CD4-positive, CD25-positive, alpha-beta regulatory T cell (primary cell): ENCODE results near the gene BICC1. TPM values are rescaled to one million over a fixed set of nuclear protein-coding genes. Genes with fewer than 3 reads are reported as not detected.

Experiments used
- ATAC-seq, 2 donors: fragments of 150-1000 bp; cut with Tn5 transposase; one replicate each; pipeline ENCODE4 v1.10.0; 2021; ENCODE audit warnings: low read depth in 2 of 2, moderate number of reproducible peaks in 2 of 2, moderate library complexity in 1 of 2
- DNase-seq, 3 donors: peaks; one replicate each; pipeline versions ENCODE4 v3.0.0 to v3.0.0-alpha.2; 2012 to 2022; ENCODE audit warnings: mixed read lengths in 1 of 3
- H3K27ac ChIP-seq: one replicate; pipeline ENCODE4 v1.7.0; 2013; ENCODE audit warnings: mild to moderate bottlenecking, low read length; ENCODE audit not compliant: insufficient read depth, poor library complexity, severe bottlenecking
- H3K27me3 ChIP-seq: one replicate; pipeline ENCODE4 v1.7.0; 2013; ENCODE audit warnings: low read length; ENCODE audit not compliant: control insufficient read depth, insufficient read depth
- H3K36me3 ChIP-seq: one replicate; pipeline ENCODE4 v1.7.0; 2013; ENCODE audit warnings: mild to moderate bottlenecking, low read length, moderate library complexity; ENCODE audit not compliant: control insufficient read depth, insufficient read depth
- H3K4me1 ChIP-seq: 2 replicates; pipeline ENCODE4 v1.7.0; 2013; ENCODE audit warnings: mild to moderate bottlenecking, low read length; ENCODE audit not compliant: insufficient read depth, control insufficient read depth, poor library complexity, severe bottlenecking
- H3K4me3 ChIP-seq: one replicate; pipeline ENCODE4 v1.7.0; 2013; ENCODE audit warnings: low read depth, mild to moderate bottlenecking, low read length, moderate library complexity
- H3K9me3 ChIP-seq, 2 experiments: 1 replicate in 1 of 2; 2 replicates in 1 of 2; pipeline ENCODE4 v1.7.0; 2013; ENCODE audit warnings: low read length in 2 of 2, mild to moderate bottlenecking in 1 of 2, moderate library complexity in 1 of 2; ENCODE audit not compliant: control insufficient read depth in 2 of 2
- H3K27ac Mint-ChIP-seq, 3 donors: one replicate each; pipeline ENCODE4 v1.8.0; 2020 to 2022; ENCODE audit warnings: mild to moderate bottlenecking in 3 of 3, mixed read lengths in 3 of 3, moderate library complexity in 2 of 3
- H3K27me3 Mint-ChIP-seq: one replicate; pipeline ENCODE4 v1.8.0; 2022; ENCODE audit warnings: mild to moderate bottlenecking, mixed read lengths
- H3K36me3 Mint-ChIP-seq: one replicate; pipeline ENCODE4 v1.8.0; 2020; ENCODE audit warnings: mixed read lengths
- H3K4me1 Mint-ChIP-seq, 4 donors: one replicate each; pipeline ENCODE4 v1.8.0; 2020 to 2022; ENCODE audit warnings: mixed read lengths in 4 of 4, mild to moderate bottlenecking in 1 of 4
- H3K4me3 Mint-ChIP-seq, 4 donors: one replicate each; pipeline ENCODE4 v1.8.0; 2020 to 2022; ENCODE audit warnings: mild to moderate bottlenecking in 4 of 4, mixed read lengths in 4 of 4, moderate library complexity in 3 of 4
- H3K9me3 Mint-ChIP-seq, 7 donors: one replicate each; pipeline ENCODE4 v1.8.0; 2020 to 2022; ENCODE audit warnings: mixed read lengths in 7 of 7, mild to moderate bottlenecking in 3 of 7, moderate library complexity in 2 of 7
- polyA plus RNA-seq, 4 donors: library from polyadenylated mRNA; unstranded; fragments of 300-500 nt; fragmentation: Illumina TruSeq; gene quantifications; one replicate each; pipeline ENCODE4 v1.2.3, GENCODE V29; 2021
- total RNA-seq: library from RNA; stranded (reverse); gene quantifications from one replicate; pipeline ENCODE4 v1.2.3, GENCODE V29; 2022

The BICC1 gene
- total and polyA plus RNA-seq, 5 donors from 2014 or later: 0.20 TPM; not detected in 4

DNA sequence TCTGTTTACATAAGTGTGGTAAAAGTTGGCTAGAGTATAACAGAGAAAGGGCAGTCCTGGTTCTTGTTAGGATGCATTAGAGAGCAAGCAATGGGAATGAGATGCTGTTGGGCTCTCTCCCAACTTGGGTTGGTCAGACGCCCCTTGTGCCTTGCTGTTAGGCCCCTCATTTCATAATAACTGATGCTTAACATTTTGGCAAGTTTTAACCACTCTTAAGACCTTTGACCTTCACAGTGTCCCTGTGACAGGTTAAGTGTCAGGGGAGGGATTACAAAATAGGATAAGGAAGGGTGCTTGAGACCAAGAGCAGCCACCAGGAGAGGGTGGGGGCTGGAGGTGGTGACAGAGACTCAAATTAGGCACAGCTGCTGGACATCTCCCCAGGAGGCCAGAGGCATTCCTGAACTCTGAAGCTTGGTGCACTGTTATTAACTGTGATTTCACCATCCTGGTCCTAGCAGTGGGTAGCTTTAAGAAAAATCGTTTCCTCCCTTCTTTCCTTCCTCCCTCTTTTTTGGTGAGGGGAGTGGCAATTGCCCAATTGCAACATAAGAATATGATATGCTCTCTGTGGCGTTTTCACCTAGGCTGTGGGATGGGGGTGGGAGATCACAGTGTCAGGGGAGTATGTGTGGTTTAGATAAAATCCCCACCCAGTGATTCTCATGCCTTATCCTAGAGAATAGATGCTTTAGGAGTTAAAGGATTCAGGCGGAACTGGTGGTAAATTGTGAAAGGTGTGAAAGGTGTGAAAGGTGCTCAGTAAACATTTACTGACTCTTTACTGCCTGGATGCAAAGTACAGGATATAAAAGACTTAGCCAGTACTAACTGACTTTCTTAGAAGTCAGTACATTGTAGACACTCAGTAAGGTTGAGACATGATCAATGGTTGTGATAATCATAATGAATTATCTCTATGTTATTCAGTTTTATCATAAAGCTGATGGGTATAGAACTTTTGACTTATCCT is 270.5 kb downstream of the BICC1 start:
- Histone ChIP-seq H3K27me3 (no peaks in the 10 kb centered on the region), H3K9me3 (no peaks in the 10 kb centered on the region), H3K4me1 (no peaks in the 10 kb centered on the region), H3K36me3 (no peaks in the 10 kb centered on the region), H3K4me3 (no peak overlapping the region), H3K27ac (no peak overlapping the region)
- Mint-ChIP-seq H3K9me3 (peaks cover 0 to 2% (median 0%) of the 10 kb centered on the region in 7 donors), H3K27ac (no peak overlapping the region), H3K36me3 (no peaks in the 10 kb centered on the region), H3K4me3 (no peak overlapping the region), H3K27me3 (no peaks in the 10 kb centered on the region), H3K4me1 (no peaks in the 10 kb centered on the region)
- no peak for DNase-seq
- ATAC-seq: no peak

DNA sequence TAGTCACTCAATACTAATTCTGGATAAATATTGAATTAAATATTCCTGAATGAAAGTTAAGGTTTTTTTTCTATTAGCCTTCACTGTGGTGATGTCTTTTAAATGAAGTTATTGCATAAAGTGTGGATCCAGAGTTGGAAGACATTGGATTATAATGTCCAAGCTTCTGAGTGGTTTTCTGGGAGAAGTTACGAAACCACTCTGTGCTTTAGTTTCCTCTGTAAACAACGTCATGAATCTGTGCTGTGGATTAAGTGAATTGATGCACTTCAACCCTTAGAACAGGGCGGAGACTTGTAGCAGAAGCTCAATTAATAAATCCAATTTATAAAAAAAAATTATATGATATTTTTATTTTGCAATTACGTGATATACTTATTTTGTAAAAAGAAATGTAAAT is 271.7 kb downstream of the BICC1 start:
- Histone ChIP-seq H3K9me3 (no peaks in the 10 kb centered on the region), H3K4me1 (no peaks in the 10 kb centered on the region), H3K36me3 (no peaks in the 10 kb centered on the region), H3K27ac (no peak overlapping the region), H3K27me3 (no peaks in the 10 kb centered on the region), H3K4me3 (no peak overlapping the region)
- no peak overlapping the region for H3K27ac Mint-ChIP-seq
- peaks cover 0 to 2% (median 0%) of the 10 kb centered on the region in 7 donors for H3K9me3 Mint-ChIP-seq
- ATAC-seq: no peak
- no peaks in the 10 kb centered on the region for H3K36me3 Mint-ChIP-seq
- H3K4me1 Mint-ChIP-seq: no peaks in the 10 kb centered on the region
- no peaks in the 10 kb centered on the region for H3K27me3 Mint-ChIP-seq
- DNase-seq: no peak
- H3K4me3 Mint-ChIP-seq: no peak overlapping the region

DNA sequence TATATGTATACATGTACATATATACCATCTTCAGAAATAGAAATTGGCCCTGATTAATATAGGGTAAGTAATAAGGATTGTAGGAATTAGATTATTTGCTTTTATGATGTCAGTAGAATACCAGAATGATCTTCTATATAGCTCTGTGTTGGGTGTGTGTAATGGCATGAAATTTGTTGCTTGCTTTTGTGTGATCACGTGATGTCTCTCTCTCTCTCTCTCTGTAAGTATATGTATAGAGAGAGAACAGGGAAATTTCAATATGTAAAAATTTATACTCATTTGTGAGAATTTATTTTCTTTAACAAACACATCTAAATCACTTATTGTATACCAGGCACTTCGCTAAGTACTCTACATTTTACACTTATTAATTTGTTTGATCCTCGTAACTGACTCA is 272.7 kb downstream of the BICC1 start:
- Mint-ChIP-seq H3K36me3 (no peaks in the 10 kb centered on the region), H3K27me3 (no peaks in the 10 kb centered on the region), H3K4me3 (no peak overlapping the region), H3K27ac (no peak overlapping the region), H3K4me1 (no peaks in the 10 kb centered on the region), H3K9me3 (peaks cover 0 to 2% (median 0%) of the 10 kb centered on the region in 7 donors)
- H3K27me3 ChIP-seq: no peaks in the 10 kb centered on the region
- no peaks in the 10 kb centered on the region for H3K9me3 ChIP-seq
- DNase-seq (no peak), ATAC-seq (no peak)
- no peak overlapping the region for H3K27ac ChIP-seq
- no peaks in the 10 kb centered on the region for H3K36me3 ChIP-seq
- H3K4me1 ChIP-seq: no peaks in the 10 kb centered on the region
- no peak overlapping the region for H3K4me3 ChIP-seq

DNA sequence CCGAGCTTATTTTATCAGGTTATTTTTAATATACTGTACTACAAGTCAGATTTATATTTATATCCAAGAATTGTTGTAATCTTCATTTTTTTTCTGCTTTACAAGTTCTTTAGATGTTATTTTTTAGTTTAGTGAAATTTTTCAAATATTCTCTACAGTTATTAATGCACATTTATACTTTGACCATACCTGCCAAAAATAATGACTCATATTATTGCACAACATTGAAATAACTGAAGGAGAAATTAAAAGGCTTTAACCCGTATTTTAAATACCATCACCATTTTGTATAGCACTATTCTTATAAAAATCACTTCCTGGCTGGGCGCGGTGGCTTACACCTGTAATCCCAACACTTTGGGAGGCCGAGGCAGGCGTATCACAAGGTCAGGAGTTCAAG is 278.5 kb downstream of the BICC1 start:
- no peaks in the 10 kb centered on the region for H3K27me3 ChIP-seq
- no peak overlapping the region for H3K4me3 Mint-ChIP-seq
- H3K36me3 ChIP-seq: no peaks in the 10 kb centered on the region
- no peak overlapping the region for H3K27ac ChIP-seq
- H3K27me3 Mint-ChIP-seq: no peaks in the 10 kb centered on the region
- H3K36me3 Mint-ChIP-seq: no peaks in the 10 kb centered on the region
- H3K4me1 Mint-ChIP-seq: no peaks in the 10 kb centered on the region
- H3K27ac Mint-ChIP-seq: no peak overlapping the region
- H3K4me1 ChIP-seq: no peaks in the 10 kb centered on the region
- DNase-seq (no peak), ATAC-seq (no peak)
- H3K9me3 Mint-ChIP-seq: peaks cover 0 to 2% (median 0%) of the 10 kb centered on the region in 7 donors
- H3K9me3 ChIP-seq: no peaks in the 10 kb centered on the region
- H3K4me3 ChIP-seq: no peak overlapping the region

DNA sequence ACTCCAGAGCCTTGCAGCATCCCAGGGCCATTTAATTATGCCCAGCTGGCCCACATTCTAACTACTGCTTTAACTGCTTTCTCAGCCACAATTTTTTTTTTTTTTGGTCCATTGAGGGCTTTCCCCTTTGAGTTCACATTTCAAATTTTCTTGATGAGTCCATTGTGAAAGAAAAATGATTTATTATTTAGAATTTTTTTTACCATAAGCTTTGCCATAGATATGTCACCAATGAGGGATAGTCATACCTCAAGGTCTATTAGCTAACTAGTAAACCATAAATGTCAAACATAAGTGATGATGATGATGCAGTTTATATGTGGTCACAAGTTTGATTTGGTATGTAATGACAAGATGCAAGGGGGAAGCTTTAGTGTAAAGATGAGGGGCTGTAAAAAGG is 282.9 kb downstream of the BICC1 start:
- H3K9me3 ChIP-seq: no peaks in the 10 kb centered on the region
- H3K27ac ChIP-seq: no peak overlapping the region
- H3K4me1 ChIP-seq: no peaks in the 10 kb centered on the region
- ATAC-seq (no peak), DNase-seq (no peak)
- no peak overlapping the region for H3K27ac Mint-ChIP-seq
- H3K36me3 Mint-ChIP-seq: no peaks in the 10 kb centered on the region
- H3K9me3 Mint-ChIP-seq: no peaks in the 10 kb centered on the region
- H3K4me3 ChIP-seq: no peak overlapping the region
- H3K27me3 Mint-ChIP-seq: no peaks in the 10 kb centered on the region
- no peaks in the 10 kb centered on the region for H3K36me3 ChIP-seq
- no peak overlapping the region for H3K4me3 Mint-ChIP-seq
- no peaks in the 10 kb centered on the region for H3K4me1 Mint-ChIP-seq
- H3K27me3 ChIP-seq: no peaks in the 10 kb centered on the region

DNA sequence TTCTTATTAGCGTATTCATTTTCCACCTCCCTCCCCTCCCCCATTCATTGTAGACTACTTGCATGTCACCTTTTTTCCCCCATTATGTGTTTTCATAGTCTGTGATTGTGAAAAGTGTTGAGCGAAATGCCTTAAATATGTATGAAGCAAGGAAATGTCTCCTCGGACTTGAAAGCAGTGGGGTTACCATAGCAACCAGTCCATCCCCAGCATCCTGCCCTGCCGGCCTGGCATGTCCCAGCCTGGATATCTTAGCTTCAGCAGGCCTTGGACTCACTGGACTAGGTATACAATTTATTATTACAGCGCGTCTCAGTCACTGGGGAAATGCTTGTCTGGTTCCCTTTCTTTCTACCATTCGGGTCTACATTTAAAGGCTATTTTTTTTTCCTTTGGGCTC is 283.6 kb downstream of the BICC1 start:
- H3K9me3 ChIP-seq: no peaks in the 10 kb centered on the region
- H3K4me3 ChIP-seq: no peak overlapping the region
- H3K4me3 Mint-ChIP-seq: no peak overlapping the region
- ATAC-seq (no peak), DNase-seq (no peak)
- H3K4me1 Mint-ChIP-seq: no peaks in the 10 kb centered on the region
- H3K27me3 Mint-ChIP-seq: no peaks in the 10 kb centered on the region
- H3K27me3 ChIP-seq: no peaks in the 10 kb centered on the region
- no peaks in the 10 kb centered on the region for H3K36me3 Mint-ChIP-seq
- H3K36me3 ChIP-seq: no peaks in the 10 kb centered on the region
- no peak overlapping the region for H3K27ac ChIP-seq
- H3K9me3 Mint-ChIP-seq: no peaks in the 10 kb centered on the region
- H3K27ac Mint-ChIP-seq: no peak overlapping the region
- no peaks in the 10 kb centered on the region for H3K4me1 ChIP-seq

DNA sequence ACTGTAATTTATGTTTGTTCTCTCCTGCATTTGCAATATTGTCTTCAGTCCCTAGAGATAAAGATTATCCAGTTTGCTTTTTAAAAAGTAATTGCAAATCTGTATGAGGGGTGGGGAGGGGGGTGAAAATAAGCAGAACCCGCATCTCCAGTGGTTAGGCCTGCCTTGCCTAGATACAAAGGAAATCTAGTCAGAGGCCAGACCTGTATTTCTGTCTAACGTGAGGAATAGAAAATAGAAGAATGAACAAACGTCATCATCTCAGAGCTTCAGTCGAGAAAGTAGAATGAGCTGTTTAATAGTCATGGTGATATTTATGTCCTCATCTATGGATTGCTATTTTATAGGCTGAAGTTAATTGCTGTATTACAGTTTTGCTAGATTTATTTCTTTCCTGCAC is 284.2 kb downstream of the BICC1 start:
- Mint-ChIP-seq H3K9me3 (peaks cover 0 to 1% (median 0%) of the 10 kb centered on the region in 7 donors), H3K4me1 (no peaks in the 10 kb centered on the region), H3K4me3 (no peak overlapping the region), H3K27ac (no peak overlapping the region), H3K27me3 (no peaks in the 10 kb centered on the region), H3K36me3 (no peaks in the 10 kb centered on the region)
- H3K4me1 ChIP-seq: no peaks in the 10 kb centered on the region
- H3K9me3 ChIP-seq: no peaks in the 10 kb centered on the region
- H3K36me3 ChIP-seq: no peaks in the 10 kb centered on the region
- H3K27ac ChIP-seq: no peak overlapping the region
- no peak overlapping the region for H3K4me3 ChIP-seq
- DNase-seq (no peak), ATAC-seq (no peak)
- H3K27me3 ChIP-seq: no peaks in the 10 kb centered on the region

DNA sequence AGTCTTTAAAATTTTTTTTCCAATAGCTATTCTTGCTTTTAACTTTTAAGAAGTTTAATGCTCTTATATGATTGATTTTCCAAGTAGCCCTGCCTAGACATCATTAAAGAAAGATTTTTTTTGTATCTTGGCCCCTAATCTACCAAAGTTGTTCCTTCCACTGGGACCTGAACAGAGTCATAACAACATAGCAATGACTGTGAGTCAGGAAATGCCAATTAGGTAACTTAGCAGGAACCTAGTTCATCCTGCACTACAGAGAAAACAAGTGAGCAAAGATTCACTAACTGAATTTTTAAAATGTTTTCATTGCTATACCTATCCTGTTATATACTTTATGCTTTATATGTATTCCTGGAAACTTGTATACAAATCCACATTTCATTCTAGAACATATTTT is 284.7 kb downstream of the BICC1 start:
- H3K9me3 ChIP-seq: no peaks in the 10 kb centered on the region
- H3K4me1 ChIP-seq: no peaks in the 10 kb centered on the region
- no peak for DNase-seq
- no peaks in the 10 kb centered on the region for H3K4me1 Mint-ChIP-seq
- H3K36me3 ChIP-seq: no peaks in the 10 kb centered on the region
- no peaks in the 10 kb centered on the region for H3K36me3 Mint-ChIP-seq
- no peak overlapping the region for H3K27ac Mint-ChIP-seq
- no peaks in the 10 kb centered on the region for H3K27me3 ChIP-seq
- no peak overlapping the region for H3K4me3 ChIP-seq
- H3K27me3 Mint-ChIP-seq: no peaks in the 10 kb centered on the region
- H3K9me3 Mint-ChIP-seq: peaks cover 0 to 1% (median 0%) of the 10 kb centered on the region in 7 donors
- no peak for ATAC-seq
- H3K4me3 Mint-ChIP-seq: no peak overlapping the region
- no peak overlapping the region for H3K27ac ChIP-seq
